ENCODE results near the gene NCAM1.

DNA sequence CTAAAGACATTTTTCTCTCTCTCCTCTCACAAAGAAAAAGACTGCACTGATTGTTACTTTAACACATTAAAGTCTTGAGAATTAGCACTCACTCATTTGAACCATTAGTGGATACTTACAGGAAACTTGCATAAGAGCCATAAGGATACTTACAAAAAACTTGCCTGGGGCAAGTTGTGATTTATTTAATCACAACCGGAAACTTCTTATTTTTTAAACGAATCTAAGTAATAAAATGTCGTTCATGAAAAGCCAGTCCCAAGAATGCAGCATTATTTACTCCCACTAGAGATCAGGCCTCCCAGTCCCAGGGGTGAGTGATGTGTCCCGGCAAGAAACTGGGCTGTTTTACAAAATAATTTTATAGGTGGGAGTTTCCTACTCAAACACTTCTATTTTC lies 293.9 kb downstream of the NCAM1 start:
- TF ChIP-seq ATF3 (IDR thresholded peaks at IDR 0.05) (no peak), ATF3 (CRISPR knock-in tag; conservative IDR thresholded peaks at IDR 0.05) (no peak), ZSCAN29 (IDR thresholded peaks at IDR 0.05) (no peak), EZH2 (IDR thresholded peaks at IDR 0.05; ENCODE audit: borderline replicate concordance, low read depth, low read length) (no peak), ZNF347 (CRISPR knock-in tag; IDR thresholded peaks at IDR 0.05; ENCODE audit: low read depth) (no peak), POLR2AphosphoS5 (IDR thresholded peaks at IDR 0.05; ENCODE audit: control insufficient read depth, insufficient read depth, low read depth, low read length) (no peak), CHD4 (IDR thresholded peaks at IDR 0.05; ENCODE audit: insufficient read depth, insufficient replicate concordance, low read depth, low read length, poor library complexity, severe bottlenecking) (no peak), RBM22 (IDR thresholded peaks at IDR 0.05; ENCODE audit: low read depth, low read length, poor library complexity, severe bottlenecking) (no peak), RFX1 (IDR thresholded peaks at IDR 0.05) (no peak), DPF2 (IDR thresholded peaks at IDR 0.05) (no peak), JUND (IDR thresholded peaks at IDR 0.05; ENCODE audit: borderline replicate concordance, low read depth, low read length) (no peak), JUND (tag; IDR thresholded peaks at IDR 0.05; ENCODE audit: borderline replicate concordance, low read depth, low read length) (no peak)
- TF ChIP-seq, protein P1, sequence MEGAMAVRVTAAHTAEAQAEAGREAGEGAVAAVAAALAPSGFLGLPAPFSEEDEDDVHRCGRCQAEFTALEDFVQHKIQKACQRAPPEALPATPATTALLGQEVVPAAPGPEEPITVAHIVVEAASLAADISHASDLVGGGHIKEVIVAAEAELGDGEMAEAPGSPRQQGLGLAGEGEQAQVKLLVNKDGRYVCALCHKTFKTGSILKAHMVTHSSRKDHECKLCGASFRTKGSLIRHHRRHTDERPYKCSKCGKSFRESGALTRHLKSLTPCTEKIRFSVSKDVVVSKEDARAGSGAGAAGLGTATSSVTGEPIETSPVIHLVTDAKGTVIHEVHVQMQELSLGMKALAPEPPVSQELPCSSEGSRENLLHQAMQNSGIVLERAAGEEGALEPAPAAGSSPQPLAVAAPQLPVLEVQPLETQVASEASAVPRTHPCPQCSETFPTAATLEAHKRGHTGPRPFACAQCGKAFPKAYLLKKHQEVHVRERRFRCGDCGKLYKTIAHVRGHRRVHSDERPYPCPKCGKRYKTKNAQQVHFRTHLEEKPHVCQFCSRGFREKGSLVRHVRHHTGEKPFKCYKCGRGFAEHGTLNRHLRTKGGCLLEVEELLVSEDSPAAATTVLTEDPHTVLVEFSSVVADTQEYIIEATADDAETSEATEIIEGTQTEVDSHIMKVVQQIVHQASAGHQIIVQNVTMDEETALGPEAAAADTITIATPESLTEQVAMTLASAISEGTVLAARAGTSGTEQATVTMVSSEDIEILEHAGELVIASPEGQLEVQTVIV (CRISPR knock-in tag; IDR thresholded peaks at IDR 0.05; ENCODE audit: borderline replicate concordance): no peak
- TF ChIP-seq, protein P2, sequence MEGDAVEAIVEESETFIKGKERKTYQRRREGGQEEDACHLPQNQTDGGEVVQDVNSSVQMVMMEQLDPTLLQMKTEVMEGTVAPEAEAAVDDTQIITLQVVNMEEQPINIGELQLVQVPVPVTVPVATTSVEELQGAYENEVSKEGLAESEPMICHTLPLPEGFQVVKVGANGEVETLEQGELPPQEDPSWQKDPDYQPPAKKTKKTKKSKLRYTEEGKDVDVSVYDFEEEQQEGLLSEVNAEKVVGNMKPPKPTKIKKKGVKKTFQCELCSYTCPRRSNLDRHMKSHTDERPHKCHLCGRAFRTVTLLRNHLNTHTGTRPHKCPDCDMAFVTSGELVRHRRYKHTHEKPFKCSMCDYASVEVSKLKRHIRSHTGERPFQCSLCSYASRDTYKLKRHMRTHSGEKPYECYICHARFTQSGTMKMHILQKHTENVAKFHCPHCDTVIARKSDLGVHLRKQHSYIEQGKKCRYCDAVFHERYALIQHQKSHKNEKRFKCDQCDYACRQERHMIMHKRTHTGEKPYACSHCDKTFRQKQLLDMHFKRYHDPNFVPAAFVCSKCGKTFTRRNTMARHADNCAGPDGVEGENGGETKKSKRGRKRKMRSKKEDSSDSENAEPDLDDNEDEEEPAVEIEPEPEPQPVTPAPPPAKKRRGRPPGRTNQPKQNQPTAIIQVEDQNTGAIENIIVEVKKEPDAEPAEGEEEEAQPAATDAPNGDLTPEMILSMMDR (IDR thresholded peaks at IDR 0.05 in 2 of 3, conservative IDR thresholded peaks at IDR 0.05 in 1 of 3; ENCODE audit: insufficient read depth in 2 of 3, low read depth in 1 of 3, low read length in 3 of 3): no peak

All from K562 (cell line).